Transverse colon (tissue), 4 donors: ENCODE measurements around the gene HGFAC.

Source experiments
- POLR2A ChIP-seq: fragments of 450-650 bp; IDR thresholded peaks from one replicate; pipeline ENCODE4 v1.6.1; 2016; ENCODE audit warnings: antibody characterized with exemption, mild to moderate bottlenecking, moderate library complexity
- POLR2AphosphoS5 ChIP-seq, 3 donors: sonication (generic); formaldehyde crosslinking; IDR thresholded peaks; one replicate each; pipeline ENCODE4 v1.6.1; 2016; ENCODE audit warnings: antibody characterized with exemption in 3 of 3
- TF ChIP-seq, protein P1 (sequence below), 5 experiments: fragments of 200-600 bp in 3 of 5; fragments of 450-650 bp in 2 of 5; sonication (generic) in 3 of 5; IDR thresholded peaks; 1 replicate in 2 of 5; 2 replicates in 3 of 5; pipeline ENCODE4 v1.5.1; 2016 to 2017; ENCODE audit warnings: antibody characterized with exemption in 5 of 5, inconsistent platforms in 3 of 5, mild to moderate bottlenecking in 2 of 5, moderate library complexity in 1 of 5

- TF ChIP-seq, protein P1, sequence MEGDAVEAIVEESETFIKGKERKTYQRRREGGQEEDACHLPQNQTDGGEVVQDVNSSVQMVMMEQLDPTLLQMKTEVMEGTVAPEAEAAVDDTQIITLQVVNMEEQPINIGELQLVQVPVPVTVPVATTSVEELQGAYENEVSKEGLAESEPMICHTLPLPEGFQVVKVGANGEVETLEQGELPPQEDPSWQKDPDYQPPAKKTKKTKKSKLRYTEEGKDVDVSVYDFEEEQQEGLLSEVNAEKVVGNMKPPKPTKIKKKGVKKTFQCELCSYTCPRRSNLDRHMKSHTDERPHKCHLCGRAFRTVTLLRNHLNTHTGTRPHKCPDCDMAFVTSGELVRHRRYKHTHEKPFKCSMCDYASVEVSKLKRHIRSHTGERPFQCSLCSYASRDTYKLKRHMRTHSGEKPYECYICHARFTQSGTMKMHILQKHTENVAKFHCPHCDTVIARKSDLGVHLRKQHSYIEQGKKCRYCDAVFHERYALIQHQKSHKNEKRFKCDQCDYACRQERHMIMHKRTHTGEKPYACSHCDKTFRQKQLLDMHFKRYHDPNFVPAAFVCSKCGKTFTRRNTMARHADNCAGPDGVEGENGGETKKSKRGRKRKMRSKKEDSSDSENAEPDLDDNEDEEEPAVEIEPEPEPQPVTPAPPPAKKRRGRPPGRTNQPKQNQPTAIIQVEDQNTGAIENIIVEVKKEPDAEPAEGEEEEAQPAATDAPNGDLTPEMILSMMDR (IDR thresholded peaks at IDR 0.05): no peak
- TF ChIP-seq POLR2A (no peak), POLR2AphosphoS5 (IDR thresholded peaks at IDR 0.05) (no peak)
These were observed 30.8 kb downstream of the HGFAC start for GRCh38 chr4:3472411-3473141.
